GM12878 (cell line): Measurements from ENCODE around the gene ZNF700.

ENCODE experiments used
- ASH2L ChIP-seq: fragments of 300-600, 200-600 bp; sonication (generic); IDR thresholded peaks from 2 replicates; pipeline ENCODE4 v1.6.1; 2017; ENCODE audit warnings: low read depth, mild to moderate bottlenecking, borderline replicate concordance
- CBX3 ChIP-seq: fragments of 200-600 bp; sonication (generic); IDR thresholded peaks from 2 replicates; pipeline ENCODE4 v1.6.1; 2016; ENCODE audit warnings: low read depth, borderline replicate concordance
- CHD2 ChIP-seq: IDR thresholded peaks from 2 replicates; pipeline ENCODE4 v1.6.1; 2011; ENCODE audit warnings: low read depth, low read length, improper control_type of control experiment, borderline replicate concordance
- EP300 ChIP-seq, 2 experiments: fragments of 150-350 bp in 1 of 2; IDR thresholded peaks; 2 replicates each; pipeline ENCODE4 v1.6.1; 2011 to 2012; ENCODE audit warnings: low read depth in 2 of 2, low read length in 2 of 2, borderline replicate concordance in 1 of 2, improper control_type of control experiment in 1 of 2, inconsistent platforms in 1 of 2; ENCODE audit not compliant: control insufficient read depth in 1 of 2
- EZH2 ChIP-seq: IDR thresholded peaks from 2 replicates; pipeline ENCODE4 v1.6.1; 2012; ENCODE audit warnings: low read depth, mild to moderate bottlenecking, control low read depth, inconsistent platforms, low read length, borderline replicate concordance; ENCODE audit not compliant: control insufficient read depth
- FOXK2 ChIP-seq: fragments of 450-650 bp; IDR thresholded peaks from 2 replicates; pipeline ENCODE4 v1.6.1; 2017; ENCODE audit warnings: mild to moderate bottlenecking, moderate library complexity
- MEF2A ChIP-seq: IDR thresholded peaks from 2 replicates; pipeline ENCODE4 v1.6.1; 2011; ENCODE audit warnings: low read depth, mild to moderate bottlenecking, low read length, moderate library complexity; ENCODE audit not compliant: insufficient read depth
- POLR2AphosphoS5 ChIP-seq: IDR thresholded peaks from 2 replicates; pipeline ENCODE4 v1.6.1; 2011; ENCODE audit warnings: mild to moderate bottlenecking, low read length, inconsistent platforms
- POU2F2 ChIP-seq: IDR thresholded peaks from 3 replicates; pipeline ENCODE4 v1.6.1; 2011; ENCODE audit warnings: low read depth, mild to moderate bottlenecking, low read length, borderline replicate concordance
- RAD21 ChIP-seq: IDR thresholded peaks from 2 replicates; pipeline ENCODE4 v1.6.1; 2011; ENCODE audit warnings: mild to moderate bottlenecking, low read depth, low read length, moderate library complexity; ENCODE audit not compliant: insufficient read depth
- SP1 ChIP-seq: IDR thresholded peaks from one replicate; pipeline ENCODE4 v1.6.1; 2011; ENCODE audit warnings: low read depth, low read length
- TF ChIP-seq, protein P1 (sequence below): IDR thresholded peaks from 2 replicates; pipeline ENCODE4 v1.6.1; 2012; ENCODE audit warnings: low read depth, low read length, improper control_type of control experiment
- TF ChIP-seq, protein P2 (sequence below): fragments of 450-650 bp; IDR thresholded peaks from 2 replicates; pipeline ENCODE4 v1.6.1; 2017; ENCODE audit warnings: low read depth, mild to moderate bottlenecking, moderate library complexity

DNA sequence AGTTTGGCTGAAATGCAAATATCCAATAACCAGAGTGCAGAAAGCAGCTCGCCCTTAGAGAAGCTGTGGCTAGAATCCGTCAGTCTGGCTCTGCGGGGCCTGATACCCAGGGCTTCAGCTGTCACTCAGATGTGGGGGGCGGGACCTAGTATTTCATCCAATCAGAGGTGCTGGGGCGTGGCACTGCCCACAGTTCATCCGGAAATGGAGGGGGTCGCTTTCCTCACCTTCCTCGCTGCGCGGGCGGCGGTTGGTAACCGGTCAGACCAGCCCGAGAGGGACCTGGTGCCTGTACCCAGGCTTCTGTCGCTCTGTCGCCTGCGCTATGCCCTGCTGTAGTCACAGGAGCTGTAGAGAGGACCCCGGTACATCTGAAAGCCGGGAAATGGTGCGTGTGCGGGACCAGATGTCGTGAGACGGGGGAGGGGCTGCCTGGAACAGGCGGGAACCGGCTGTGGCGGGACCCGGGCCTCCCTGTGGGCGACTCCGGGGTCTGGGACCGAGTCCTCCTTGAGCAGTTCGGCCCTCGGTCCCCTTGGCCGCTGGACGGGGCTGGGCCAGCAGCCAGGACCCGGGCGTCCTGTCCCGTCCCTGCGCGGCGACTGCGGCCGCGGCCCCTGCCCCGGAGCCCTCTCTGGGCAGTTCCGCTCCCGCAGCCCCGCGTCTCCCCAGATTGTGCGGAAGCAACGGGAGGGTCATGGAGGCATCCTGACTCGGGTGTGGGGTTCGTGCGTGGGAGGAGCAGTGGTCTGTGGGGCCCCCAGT, at the start of gene ZNF700:
- TF ChIP-seq EZH2 = no peak
- TF ChIP-seq POLR2AphosphoS5 = peak; percentile 96
- TF ChIP-seq CHD2 = peak; percentile 80
- TF ChIP-seq, protein P1, sequence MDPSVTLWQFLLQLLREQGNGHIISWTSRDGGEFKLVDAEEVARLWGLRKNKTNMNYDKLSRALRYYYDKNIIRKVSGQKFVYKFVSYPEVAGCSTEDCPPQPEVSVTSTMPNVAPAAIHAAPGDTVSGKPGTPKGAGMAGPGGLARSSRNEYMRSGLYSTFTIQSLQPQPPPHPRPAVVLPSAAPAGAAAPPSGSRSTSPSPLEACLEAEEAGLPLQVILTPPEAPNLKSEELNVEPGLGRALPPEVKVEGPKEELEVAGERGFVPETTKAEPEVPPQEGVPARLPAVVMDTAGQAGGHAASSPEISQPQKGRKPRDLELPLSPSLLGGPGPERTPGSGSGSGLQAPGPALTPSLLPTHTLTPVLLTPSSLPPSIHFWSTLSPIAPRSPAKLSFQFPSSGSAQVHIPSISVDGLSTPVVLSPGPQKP = no peak; the same call in 1 of the 2 replicates
- no peak for TF ChIP-seq RAD21
- TF ChIP-seq POU2F2 = no peak; the same call in 2 of the 3 replicates
- TF ChIP-seq FOXK2 = no peak
- TF ChIP-seq SP1 = peak; percentile 90
- no peak for TF ChIP-seq EP300 (IDR thresholded peaks at IDR 0.05; ENCODE audit: borderline replicate concordance in 1 of 2, control insufficient read depth in 1 of 2, low read depth in 2 of 2, low read length in 2 of 2)
- TF ChIP-seq ASH2L = no peak
- TF ChIP-seq, protein P2, sequence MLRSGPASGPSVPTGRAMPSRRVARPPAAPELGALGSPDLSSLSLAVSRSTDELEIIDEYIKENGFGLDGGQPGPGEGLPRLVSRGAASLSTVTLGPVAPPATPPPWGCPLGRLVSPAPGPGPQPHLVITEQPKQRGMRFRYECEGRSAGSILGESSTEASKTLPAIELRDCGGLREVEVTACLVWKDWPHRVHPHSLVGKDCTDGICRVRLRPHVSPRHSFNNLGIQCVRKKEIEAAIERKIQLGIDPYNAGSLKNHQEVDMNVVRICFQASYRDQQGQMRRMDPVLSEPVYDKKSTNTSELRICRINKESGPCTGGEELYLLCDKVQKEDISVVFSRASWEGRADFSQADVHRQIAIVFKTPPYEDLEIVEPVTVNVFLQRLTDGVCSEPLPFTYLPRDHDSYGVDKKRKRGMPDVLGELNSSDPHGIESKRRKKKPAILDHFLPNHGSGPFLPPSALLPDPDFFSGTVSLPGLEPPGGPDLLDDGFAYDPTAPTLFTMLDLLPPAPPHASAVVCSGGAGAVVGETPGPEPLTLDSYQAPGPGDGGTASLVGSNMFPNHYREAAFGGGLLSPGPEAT = no peak
- TF ChIP-seq CBX3 = no peak
- TF ChIP-seq MEF2A = no peak
